Upper lobe of right lung (tissue), 1 donor: ENCODE measurements around the gene KCNIP1. TPM values are rescaled to one million over a fixed set of nuclear protein-coding genes. Genes with fewer than 3 reads are reported as not detected.

ENCODE experiments used
- ATAC-seq: fragments of 200-7000 bp; cut with Tn5 transposase; one replicate; pipeline ENCODE4 v1.9.1; 2020; ENCODE audit warnings: mild to moderate bottlenecking, moderate library complexity
- DNase-seq: peaks from one replicate; pipeline ENCODE4 v3.0.0-alpha.2; 2020
- H3K27ac ChIP-seq: fragments of 200-600 bp; one replicate; pipeline ENCODE4 v1.8.0; 2022
- H3K27me3 ChIP-seq: fragments of 200-600 bp; one replicate; pipeline ENCODE4 v1.8.0; 2022; ENCODE audit warnings: mild to moderate bottlenecking
- H3K36me3 ChIP-seq: fragments of 200-600 bp; one replicate; pipeline ENCODE4 v1.8.0; 2022
- H3K4me1 ChIP-seq: fragments of 200-600 bp; one replicate; pipeline ENCODE4 v1.8.0; 2022
- H3K4me3 ChIP-seq: fragments of 200-600 bp; one replicate; pipeline ENCODE4 v1.8.0; 2022; ENCODE audit warnings: mild to moderate bottlenecking
- H3K9me3 ChIP-seq: fragments of 200-600 bp; one replicate; pipeline ENCODE4 v1.8.0; 2022
- intact Hi-C: fragments of 100-400 bp; cut with DNase I; formaldehyde crosslinking; loops from one replicate; pipeline ENCODE4 v1.11.0; 2022
- total RNA-seq: library from RNA; stranded (reverse); fragmentation: NEBNext Ultra II Directional; extraction: Animal tissue kit (Norgen Biotek cat#: 25700); gene quantifications from one replicate; pipeline ENCODE4 v1.2.1, GENCODE V29; 2021
- TF ChIP-seq, protein P1 (sequence below): fragments of 200-600 bp; IDR thresholded peaks from one replicate; pipeline ENCODE4 v1.8.0; 2022; ENCODE audit warnings: antibody characterized with exemption
- donor health status: DM: no; HTN: yes; CAD: no; lungs with severe emphysema.

The KCNIP1 gene
- total RNA-seq, 1 donor from 2014 or later = 2.7 TPM

DNA sequence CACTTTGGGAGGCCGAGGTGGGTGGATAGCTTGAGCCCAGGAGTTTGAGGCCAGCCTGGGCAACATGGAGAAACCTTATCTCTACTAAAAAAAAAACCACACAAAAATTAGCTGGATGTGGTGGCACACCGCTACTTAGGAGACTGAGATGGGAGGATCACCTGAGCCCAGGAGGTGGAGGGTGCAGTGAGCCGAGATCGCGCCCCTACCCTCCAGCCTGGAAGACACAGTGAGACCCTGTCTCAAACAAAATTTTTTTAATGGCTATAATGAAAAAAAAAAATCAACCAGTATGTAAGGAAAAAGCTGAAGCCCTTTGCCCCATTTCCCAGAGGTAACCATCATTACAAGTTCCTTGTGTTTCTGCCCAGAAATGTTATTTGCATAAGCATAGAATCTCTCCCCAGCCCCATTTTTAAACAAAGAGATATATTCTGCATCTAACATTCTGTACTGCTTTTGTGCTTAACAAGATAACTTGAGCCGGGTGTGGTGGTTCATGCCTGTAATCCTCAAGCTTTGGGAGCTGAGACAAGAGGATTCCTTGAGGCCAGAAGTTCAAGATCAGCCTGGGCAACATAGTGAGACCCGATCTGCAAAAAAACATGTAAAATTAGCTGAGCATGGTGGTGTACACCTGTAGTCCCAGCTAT, 35.1 kb upstream of the KCNIP1 start:
- TF ChIP-seq, protein P1, sequence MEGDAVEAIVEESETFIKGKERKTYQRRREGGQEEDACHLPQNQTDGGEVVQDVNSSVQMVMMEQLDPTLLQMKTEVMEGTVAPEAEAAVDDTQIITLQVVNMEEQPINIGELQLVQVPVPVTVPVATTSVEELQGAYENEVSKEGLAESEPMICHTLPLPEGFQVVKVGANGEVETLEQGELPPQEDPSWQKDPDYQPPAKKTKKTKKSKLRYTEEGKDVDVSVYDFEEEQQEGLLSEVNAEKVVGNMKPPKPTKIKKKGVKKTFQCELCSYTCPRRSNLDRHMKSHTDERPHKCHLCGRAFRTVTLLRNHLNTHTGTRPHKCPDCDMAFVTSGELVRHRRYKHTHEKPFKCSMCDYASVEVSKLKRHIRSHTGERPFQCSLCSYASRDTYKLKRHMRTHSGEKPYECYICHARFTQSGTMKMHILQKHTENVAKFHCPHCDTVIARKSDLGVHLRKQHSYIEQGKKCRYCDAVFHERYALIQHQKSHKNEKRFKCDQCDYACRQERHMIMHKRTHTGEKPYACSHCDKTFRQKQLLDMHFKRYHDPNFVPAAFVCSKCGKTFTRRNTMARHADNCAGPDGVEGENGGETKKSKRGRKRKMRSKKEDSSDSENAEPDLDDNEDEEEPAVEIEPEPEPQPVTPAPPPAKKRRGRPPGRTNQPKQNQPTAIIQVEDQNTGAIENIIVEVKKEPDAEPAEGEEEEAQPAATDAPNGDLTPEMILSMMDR = no peak
- no peak overlapping the region for H3K27ac ChIP-seq
- no peaks in the 10 kb centered on the region for H3K4me1 ChIP-seq
- no peaks in the 10 kb centered on the region for H3K27me3 ChIP-seq
- ATAC-seq (no peak), DNase-seq (no peak)
- H3K4me3 ChIP-seq = no peak overlapping the region
- H3K36me3 ChIP-seq = no peaks in the 10 kb centered on the region
- intact Hi-C loops = no loop called here
- no peaks in the 10 kb centered on the region for H3K9me3 ChIP-seq

DNA sequence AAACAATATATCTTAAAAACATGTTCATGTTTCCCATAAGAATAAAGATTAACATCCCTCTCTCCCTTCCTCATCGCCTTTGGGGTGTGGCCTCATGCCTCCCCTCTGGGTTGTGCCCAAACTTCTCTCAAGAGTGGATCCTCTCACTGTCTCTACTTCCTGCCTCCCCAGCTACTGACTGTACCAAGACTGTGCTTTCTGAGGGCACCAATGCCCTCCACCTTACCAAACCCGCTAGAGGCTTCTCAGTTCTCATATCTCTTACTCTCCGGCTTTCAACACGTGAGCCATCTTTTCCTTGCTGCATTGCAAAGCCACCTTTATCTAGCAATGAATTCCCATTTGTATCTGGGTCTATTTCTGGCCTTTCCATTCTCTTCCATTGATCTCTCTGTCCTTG, 34.4 kb upstream of the KCNIP1 start:
- DNase-seq (no peak), ATAC-seq (no peak)
- H3K9me3 ChIP-seq = no peaks in the 10 kb centered on the region
- H3K4me1 ChIP-seq = no peaks in the 10 kb centered on the region
- no peak overlapping the region for H3K4me3 ChIP-seq
- TF ChIP-seq, protein P1 = no peak
- no peaks in the 10 kb centered on the region for H3K27me3 ChIP-seq
- H3K36me3 ChIP-seq = no peaks in the 10 kb centered on the region
- no peak overlapping the region for H3K27ac ChIP-seq
- intact Hi-C loops = no loop called here

DNA sequence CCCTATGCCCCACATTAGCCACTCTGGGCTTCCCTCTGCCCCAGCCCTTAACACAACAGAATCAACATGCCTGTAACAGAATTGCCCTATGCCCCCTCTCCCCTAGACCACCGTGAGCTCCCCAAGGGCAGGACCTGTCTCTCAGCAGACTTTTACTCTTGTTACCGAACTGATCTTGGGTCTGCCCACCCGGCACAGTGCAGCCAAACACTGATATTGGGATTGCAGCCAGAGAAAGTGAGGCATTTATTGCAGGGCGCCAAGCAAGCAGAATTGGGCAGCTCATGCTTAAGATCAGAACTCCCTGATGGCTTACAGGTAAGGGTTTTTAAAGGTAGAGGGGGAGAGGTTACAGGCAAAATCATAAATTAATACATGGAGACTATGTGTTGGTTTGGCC, 33.5 kb upstream of the KCNIP1 start:
- Histone ChIP-seq H3K27ac (no peak overlapping the region), H3K4me3 (no peak overlapping the region), H3K27me3 (no peaks in the 10 kb centered on the region), H3K4me1 (no peaks in the 10 kb centered on the region), H3K9me3 (no peaks in the 10 kb centered on the region), H3K36me3 (no peaks in the 10 kb centered on the region)
- intact Hi-C loops = no loop called here
- TF ChIP-seq, protein P1 = no peak
- DNase-seq (no peak), ATAC-seq (no peak)

DNA sequence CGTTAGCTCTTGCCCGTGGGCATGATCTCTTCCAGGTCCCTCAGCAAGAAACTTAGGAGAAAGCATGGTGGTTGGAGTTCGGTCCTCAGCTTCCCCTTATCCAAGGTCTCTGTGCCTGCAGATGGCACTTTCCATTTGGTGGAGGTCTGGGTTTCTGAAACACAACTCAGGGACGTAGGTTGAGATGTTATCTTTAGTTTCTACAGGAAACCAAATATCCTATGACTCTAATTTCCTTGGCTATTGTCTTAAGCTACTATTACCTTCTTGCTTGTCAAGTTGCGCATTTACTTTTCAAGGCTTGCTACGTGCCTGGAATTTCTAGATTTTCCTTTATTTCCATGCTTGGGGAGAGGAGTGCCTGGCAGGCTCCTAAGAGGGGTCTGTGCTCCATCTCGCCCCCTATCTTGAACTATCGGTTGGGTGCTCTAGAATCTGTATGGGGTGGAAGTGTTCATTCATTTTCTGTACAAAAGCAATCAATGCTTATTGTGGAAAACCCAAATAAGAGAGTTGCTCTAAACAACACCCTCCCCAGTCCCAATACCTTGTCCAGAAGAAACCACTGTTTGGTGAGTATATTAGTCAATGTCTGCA, 32.9 kb upstream of the KCNIP1 start:
- DNase-seq (no peak), ATAC-seq (no peak)
- Histone ChIP-seq H3K9me3 (no peaks in the 10 kb centered on the region), H3K27ac (no peak overlapping the region), H3K27me3 (no peaks in the 10 kb centered on the region), H3K4me1 (no peaks in the 10 kb centered on the region), H3K36me3 (no peaks in the 10 kb centered on the region), H3K4me3 (no peak overlapping the region)
- TF ChIP-seq, protein P1 = no peak
- intact Hi-C loops = no loop called here

DNA sequence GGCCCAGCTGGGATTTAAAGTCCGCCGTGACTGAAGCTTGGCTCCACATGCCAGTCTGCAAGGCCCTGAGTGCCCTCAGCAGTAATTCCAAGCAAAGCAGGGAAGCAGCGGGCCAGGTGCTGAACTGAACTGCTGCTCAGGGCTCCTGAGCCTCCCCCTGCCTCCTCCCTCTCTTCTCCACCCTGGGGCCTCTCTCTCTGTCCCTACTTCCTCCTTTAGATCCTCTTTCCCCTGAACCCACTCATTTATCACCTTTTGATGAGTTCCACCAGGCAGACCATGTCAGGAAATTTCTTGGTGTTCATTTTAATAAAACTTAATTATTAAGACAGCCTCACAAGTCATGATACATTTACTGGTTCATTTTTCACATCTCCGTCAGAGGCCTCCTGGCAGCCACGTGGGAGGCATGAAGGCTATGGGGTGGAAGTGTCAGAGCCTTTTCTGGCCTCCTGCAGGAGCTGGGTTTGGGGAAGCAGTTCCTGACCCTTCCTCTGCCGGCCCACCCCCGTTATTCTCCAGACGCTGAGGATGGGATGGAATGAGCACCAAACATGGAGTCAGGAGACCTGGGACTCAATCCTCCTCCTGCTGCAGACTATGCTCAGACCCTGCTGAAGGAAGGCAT, 32.2 kb upstream of the KCNIP1 start:
- ATAC-seq (no peak), DNase-seq (no peak)
- TF ChIP-seq, protein P1 = no peak
- intact Hi-C loops = no loop called here
- H3K36me3 ChIP-seq = no peaks in the 10 kb centered on the region
- no peaks in the 10 kb centered on the region for H3K27me3 ChIP-seq
- no peaks in the 10 kb centered on the region for H3K9me3 ChIP-seq
- no peak overlapping the region for H3K4me3 ChIP-seq
- H3K4me1 ChIP-seq = no peaks in the 10 kb centered on the region
- no peak overlapping the region for H3K27ac ChIP-seq
